T-helper 1 cell treated with Interleukin-12 subunit alpha and Interleukin-12 subunit beta and Interleukin-4 antibody, amounts not matched to agents 30 ng/mL and 1 ng/mL, for 36 hours (primary cell): Measurements from ENCODE around the gene SIAE. TPM values are rescaled to one million over a fixed set of nuclear protein-coding genes. Genes with fewer than 3 reads are reported as not detected.

ENCODE experiments used
- intact Hi-C: fragments of 100-400 bp; cut with micrococcal nuclease; formaldehyde crosslinking; loops from one replicate; pipeline ENCODE4 v1.15.1; 2024
- total RNA-seq: library from RNA; stranded (reverse); gene quantifications from 2 replicates; pipeline ENCODE4 v1.2.3, GENCODE V29; 2022

The SIAE gene
- total RNA-seq, 1 donor from 2014 or later, result 6.2 TPM

DNA sequence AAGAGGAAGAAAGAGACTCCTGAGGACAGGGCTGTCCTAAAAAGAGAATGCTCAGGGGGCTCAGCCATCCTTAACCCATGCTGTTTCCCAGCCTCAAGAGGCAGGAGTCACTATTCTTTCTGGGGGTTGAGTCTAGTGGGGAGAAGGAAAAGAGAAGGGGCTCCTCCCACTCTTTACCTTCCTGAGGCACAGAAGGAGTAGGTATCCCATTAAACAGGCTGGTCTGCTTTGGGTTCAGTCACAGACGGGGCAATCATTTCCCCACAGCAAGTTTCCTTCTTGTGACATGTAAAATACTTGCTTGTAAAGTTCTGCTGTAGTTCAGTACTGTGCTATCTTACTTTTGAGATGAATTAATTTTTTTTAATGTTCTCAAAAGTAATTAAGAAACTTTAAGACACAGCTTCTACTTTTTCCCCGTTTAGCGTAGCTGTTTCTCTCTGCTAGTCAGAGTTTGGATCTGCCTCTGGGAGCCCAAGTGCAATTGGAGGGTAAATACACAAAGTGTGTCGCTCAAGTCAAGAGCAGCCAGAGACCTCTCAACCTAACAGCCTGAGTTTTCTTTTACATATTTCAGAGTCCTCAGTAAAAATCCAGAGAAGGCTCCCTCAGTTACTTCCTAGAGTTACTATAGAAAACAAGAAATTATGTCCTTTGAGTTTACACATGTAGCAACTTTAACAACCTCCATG is 88.7 kb downstream of the SIAE start:
- intact Hi-C loops, result no loop called here

DNA sequence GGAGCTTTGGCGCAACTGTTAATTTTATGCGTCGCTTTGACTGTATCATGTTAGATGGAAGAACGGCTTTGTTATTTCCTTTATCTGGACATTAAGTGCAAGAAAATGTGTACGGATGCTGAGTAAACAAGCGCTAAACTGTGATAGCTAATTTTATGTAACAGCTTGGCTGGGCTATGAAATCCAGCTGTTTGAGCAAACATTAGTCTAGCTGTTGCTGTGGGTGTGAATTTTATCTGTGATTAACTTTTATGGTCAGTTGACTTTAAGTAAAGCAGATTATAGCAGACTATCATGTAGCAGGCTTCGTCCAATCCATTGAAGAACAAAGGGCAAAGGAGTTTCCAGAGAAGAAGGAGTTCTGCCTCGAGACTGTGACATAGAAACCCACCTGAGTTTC is 89.8 kb downstream of the SIAE start:
- intact Hi-C loops, result no loop called here

Other genes starting within 250 kb of the SIAE start
- gene OR8B4, start 248.9 kb downstream of the SIAE start, total RNA-seq, result not detected in 2 replicates
- not detected in 2 replicates for gene OR8B8, start 228.0 kb downstream of the SIAE start, total RNA-seq
- gene OR8B12, start 130.1 kb downstream of the SIAE start, total RNA-seq, result not detected in 2 replicates
- gene OR8A1, start 103.7 kb downstream of the SIAE start, total RNA-seq, result not detected in 2 replicates
- gene PANX3, start 62.3 kb downstream of the SIAE start, total RNA-seq, result not detected in 2 replicates
- 36.3 and 37.3 TPM in 2 replicates for gene TBRG1, start 50.9 kb downstream of the SIAE start, total RNA-seq
- 1.8 and 3.4 TPM in 2 replicates for gene SPA17, start 165 bp upstream of the SIAE start, total RNA-seq
- gene NRGN, start 66.2 kb upstream of the SIAE start, total RNA-seq, result 2.4 and 3.1 TPM in 2 replicates
- gene VSIG2, start 78.5 kb upstream of the SIAE start, total RNA-seq, result not detected in 2 replicates
- gene ESAM, start 88.6 kb upstream of the SIAE start, total RNA-seq, result 0.41 and 0.47 TPM in 2 replicates
- gene MSANTD2, start 126.7 kb upstream of the SIAE start, total RNA-seq, result 9.0 and 12.7 TPM in 2 replicates
- gene ROBO3, start 191.7 kb upstream of the SIAE start, total RNA-seq, result 4.6 and 5.6 TPM in 2 replicates
- gene ROBO4, start 224.1 kb upstream of the SIAE start, total RNA-seq, result not detected in 2 replicates
- not detected in 2 replicates for gene HEPN1, start 245.5 kb upstream of the SIAE start, total RNA-seq